ENCODE data around the gene GJC3. TPM values are rescaled to one million over a fixed set of nuclear protein-coding genes. Genes with fewer than 3 reads are reported as not detected.
"Not testable (repeated sequence)": the region's sequence is repeated elsewhere in the genome, so short reads cannot be mapped to it uniquely, and the experiment has no call there.

The GJC3 gene
- total RNA-seq, 1 donor: not detected

DNA sequence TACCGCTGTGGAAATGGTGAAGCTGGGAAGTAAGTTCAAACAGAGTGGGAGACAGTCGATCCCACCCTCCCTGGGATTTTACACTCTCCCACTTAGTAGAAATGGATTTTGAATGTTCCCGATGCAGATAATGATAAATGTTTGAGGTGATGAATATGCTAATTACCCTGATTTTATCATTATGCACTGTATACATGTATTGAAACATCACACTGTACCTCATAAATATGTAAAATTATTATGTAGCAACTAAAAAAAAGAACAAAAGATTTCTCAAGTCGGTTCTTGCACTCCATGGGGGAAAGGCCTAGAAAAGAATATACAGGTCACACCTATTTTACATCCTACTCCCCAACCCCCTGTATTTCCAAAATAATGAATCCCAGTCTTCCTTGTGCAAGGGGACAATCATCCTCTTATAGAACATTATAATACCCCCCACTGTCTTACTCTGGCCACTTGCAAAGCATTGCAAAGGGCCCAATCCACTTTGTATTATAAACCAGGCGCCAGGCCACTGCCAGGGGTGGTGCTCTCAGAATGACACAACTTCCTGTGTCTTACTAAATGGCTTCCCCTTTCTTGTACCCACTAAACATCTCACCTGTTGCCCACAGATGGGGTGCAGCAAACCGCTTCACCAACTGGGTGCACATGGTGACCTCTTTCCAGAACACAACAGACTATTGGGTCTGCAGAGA lies 31.9 kb downstream of the GJC3 start:
- H3K4me3 ChIP-seq (ENCODE audit: low read depth, low read length): no peak overlapping the region
- TF ChIP-seq, protein P1, sequence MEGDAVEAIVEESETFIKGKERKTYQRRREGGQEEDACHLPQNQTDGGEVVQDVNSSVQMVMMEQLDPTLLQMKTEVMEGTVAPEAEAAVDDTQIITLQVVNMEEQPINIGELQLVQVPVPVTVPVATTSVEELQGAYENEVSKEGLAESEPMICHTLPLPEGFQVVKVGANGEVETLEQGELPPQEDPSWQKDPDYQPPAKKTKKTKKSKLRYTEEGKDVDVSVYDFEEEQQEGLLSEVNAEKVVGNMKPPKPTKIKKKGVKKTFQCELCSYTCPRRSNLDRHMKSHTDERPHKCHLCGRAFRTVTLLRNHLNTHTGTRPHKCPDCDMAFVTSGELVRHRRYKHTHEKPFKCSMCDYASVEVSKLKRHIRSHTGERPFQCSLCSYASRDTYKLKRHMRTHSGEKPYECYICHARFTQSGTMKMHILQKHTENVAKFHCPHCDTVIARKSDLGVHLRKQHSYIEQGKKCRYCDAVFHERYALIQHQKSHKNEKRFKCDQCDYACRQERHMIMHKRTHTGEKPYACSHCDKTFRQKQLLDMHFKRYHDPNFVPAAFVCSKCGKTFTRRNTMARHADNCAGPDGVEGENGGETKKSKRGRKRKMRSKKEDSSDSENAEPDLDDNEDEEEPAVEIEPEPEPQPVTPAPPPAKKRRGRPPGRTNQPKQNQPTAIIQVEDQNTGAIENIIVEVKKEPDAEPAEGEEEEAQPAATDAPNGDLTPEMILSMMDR (IDR thresholded peaks at IDR 0.05; ENCODE audit: insufficient read depth, low read length): no peak
- DNase-seq (ENCODE audit: low read depth): no peak

- no peak overlapping the region for H3K4me3 ChIP-seq (ENCODE audit: low read depth, low read length)
- DNase-seq (ENCODE audit: low read depth): no peak
- TF ChIP-seq, protein P1 (IDR thresholded peaks at IDR 0.05; ENCODE audit: insufficient read depth, low read length): no peak
Observed at GRCh38 chr7:99894738-99895137, 34.7 kb downstream of the GJC3 start.

DNA sequence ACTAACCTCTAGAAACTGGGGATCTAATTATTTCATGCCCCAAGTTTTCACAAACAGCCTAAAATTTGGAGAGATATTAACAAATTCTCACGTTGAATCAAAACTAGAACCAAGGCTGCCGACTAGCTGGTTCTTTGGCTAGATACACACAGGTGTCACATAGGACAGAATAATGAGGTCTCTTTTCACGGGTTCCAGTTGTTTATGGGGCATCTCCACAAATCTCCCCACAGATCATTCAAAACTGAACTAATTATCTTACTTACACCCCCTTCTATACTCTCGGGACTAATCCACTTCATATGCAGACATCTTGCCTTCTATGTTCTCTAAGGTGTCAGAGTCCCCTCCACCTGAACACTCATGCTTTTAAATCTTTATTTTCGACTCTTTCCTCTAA lies 36.1 kb downstream of the GJC3 start:
- H3K4me3 ChIP-seq (ENCODE audit: low read depth, low read length): no peak overlapping the region
- DNase-seq (ENCODE audit: low read depth): no peak
- TF ChIP-seq, protein P1 (IDR thresholded peaks at IDR 0.05; ENCODE audit: insufficient read depth, low read length): no peak

DNA sequence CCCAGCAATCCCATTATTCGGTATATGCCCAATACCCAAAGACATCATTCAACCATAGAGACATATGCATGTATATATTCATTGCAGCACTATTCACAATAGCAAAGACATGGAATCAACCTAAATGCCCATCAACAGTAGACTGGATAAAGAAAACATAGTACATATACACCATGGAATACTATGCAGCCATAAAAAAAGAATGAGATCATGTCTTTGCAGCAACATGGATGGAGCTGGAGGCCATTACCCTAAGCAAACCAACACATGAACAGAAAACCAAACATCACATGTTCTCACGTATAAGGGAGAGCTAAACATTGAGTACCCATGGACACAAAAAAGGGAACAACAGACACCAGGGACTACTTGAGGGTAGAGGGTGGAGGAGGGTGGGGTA lies 39.1 kb downstream of the GJC3 start:
- not testable (repeated sequence) for H3K4me3 ChIP-seq (ENCODE audit: low read depth, low read length); DNase-seq (ENCODE audit: low read depth)

DNA sequence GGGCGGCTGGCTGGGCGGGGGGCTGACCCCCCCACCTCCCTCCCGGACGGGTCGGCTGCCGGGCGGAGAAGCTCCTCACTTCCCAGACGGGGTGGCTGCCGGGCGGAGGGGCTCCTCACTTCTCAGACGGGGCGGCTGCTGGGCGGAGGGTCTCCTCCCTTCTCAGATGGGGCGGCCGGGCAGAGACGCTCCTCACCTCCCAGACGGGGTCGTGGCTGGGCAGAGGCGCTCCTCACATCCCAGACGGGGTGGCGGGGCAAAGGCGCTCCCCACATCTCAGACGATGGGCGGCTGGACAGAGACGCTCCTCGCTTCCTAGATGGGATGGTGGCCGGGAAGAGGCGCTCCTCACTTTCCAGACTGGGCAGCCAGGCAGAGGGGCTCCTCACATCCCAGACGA lies 41.1 kb downstream of the GJC3 start:
- DNase-seq (ENCODE audit: low read depth): not testable (repeated sequence)

DNA sequence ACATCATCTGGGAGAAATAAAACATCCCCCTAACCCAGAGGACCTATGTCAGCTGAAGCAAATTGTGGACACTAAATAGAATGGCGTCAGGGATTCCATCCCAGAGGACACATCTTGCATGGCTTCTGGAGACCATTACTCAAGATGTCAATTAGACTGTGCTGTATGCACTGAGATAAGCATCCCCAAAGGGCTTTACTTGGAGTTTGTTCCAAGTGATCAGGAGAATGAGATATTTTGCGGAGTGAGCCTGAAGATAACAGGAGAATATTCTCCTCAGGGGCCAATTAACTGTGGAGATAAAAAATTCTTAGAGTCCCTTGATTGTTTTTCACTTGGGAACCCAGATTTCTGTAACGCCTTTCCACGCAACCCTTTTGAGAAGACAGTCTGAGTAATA lies 48.0 kb downstream of the GJC3 start:
- no peak overlapping the region for H3K4me3 ChIP-seq (ENCODE audit: low read depth, low read length)
- no peak for DNase-seq (ENCODE audit: low read depth)
- TF ChIP-seq, protein P1 (IDR thresholded peaks at IDR 0.05; ENCODE audit: insufficient read depth, low read length): no peak

More for the DNA sequence above, 41.1 kb downstream of the GJC3 start:
- not testable (repeated sequence) for H3K4me3 ChIP-seq (ENCODE audit: low read depth, low read length)

DNA sequence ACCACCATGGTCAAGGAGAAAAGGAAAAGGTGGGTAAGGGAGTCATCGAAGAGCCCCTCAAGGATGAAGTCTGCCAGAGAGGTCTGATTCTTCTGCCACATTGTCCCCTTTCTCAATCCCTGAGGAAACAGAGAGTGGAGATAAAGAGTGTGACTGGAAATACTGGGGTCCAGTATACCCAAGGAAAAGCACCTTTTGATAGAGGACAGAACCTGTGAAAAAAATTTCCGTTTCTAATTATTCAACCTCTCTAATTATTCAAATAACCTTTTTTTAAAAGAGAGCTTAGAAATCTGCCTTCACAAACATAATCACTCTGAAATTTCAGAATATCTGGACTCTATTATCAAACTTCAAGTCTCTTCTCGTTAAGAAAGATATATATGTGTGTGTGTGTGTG lies 52.5 kb downstream of the GJC3 start, which contains the start of gene OR2AE1:
OR2AE1 (minus strand) TSS at position 101 of the 400 bp plus-strand sequence; CDS start at position 101, 0 bp downstream.
- no peak within 1 kb of the TSS for H3K4me3 ChIP-seq (ENCODE audit: low read depth, low read length)
- TF ChIP-seq, protein P1 (IDR thresholded peaks at IDR 0.05; ENCODE audit: insufficient read depth, low read length): no peak
- no peak for DNase-seq (ENCODE audit: low read depth)

DNA sequence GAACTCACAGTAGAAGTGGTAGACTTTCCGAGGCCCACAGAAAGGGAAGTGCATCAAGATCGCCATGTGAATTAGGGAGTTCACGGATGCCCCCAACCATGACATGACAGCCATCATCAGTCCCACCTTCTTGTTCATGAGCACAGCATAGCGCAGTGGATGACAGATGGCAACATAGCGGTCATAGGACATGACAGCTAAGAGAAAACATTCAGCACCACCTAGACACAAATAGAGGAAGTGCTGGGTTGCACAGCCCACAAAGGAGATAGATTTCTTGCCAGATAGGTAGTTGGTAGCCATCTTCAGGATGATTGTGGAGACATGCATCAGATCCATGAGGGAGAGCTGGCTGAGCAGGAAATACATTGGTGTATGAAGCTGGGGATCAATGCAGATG lies 52.9 kb downstream of the GJC3 start:
- TF ChIP-seq, protein P1 (IDR thresholded peaks at IDR 0.05; ENCODE audit: insufficient read depth, low read length): no peak
- no peak for DNase-seq (ENCODE audit: low read depth)
- no peak overlapping the region for H3K4me3 ChIP-seq (ENCODE audit: low read depth, low read length)
